Brain microvascular endothelial cell (primary cell): ENCODE measurements around the gene ARSH.
"Not testable (repeated sequence)": the region's sequence is repeated elsewhere in the genome, so short reads cannot be mapped to it uniquely, and the experiment has no call there.

ENCODE experiments used
- DNase-seq: peaks from one replicate; pipeline ENCODE4 v3.0.0-alpha.2; 2020
- H3K27ac ChIP-seq: fragments of 250-450 bp; sonication (Bioruptor Pico); 2 replicates; pipeline ENCODE4 v1.5.1; 2020; ENCODE audit warnings: mild to moderate bottlenecking, moderate library complexity
- H3K27me3 ChIP-seq: fragments of 250-450 bp; sonication (Bioruptor Pico); replicated peaks from 2 replicates; pipeline ENCODE4 v1.5.1; 2020; ENCODE audit warnings: mild to moderate bottlenecking
- H3K36me3 ChIP-seq: fragments of 250-450 bp; sonication (Bioruptor Pico); replicated peaks from 2 replicates; pipeline ENCODE4 v1.5.1; 2020; ENCODE audit warnings: mild to moderate bottlenecking
- H3K4me3 ChIP-seq: 2 replicates; pipeline ENCODE4 v1.5.1; 2011; ENCODE audit warnings: low read depth, mild to moderate bottlenecking, control low read depth, low read length, moderate library complexity
- CTCF ChIP-seq: IDR thresholded peaks from 2 replicates; pipeline ENCODE4 v1.5.1; 2011; ENCODE audit warnings: low read depth, mild to moderate bottlenecking, moderate library complexity, low read length, control low read depth, inconsistent platforms; ENCODE audit errors: missing control alignments
- in situ Hi-C: cut with HindIII; loops from 2 replicates; pipeline ENCODE4 v1.10.0; 2017; ENCODE audit warnings: low sequenced_read_pairs, low pct_ligation_motif_present

Gene ARSH

GRCh38 chrX:3006495-3006894 lies at the start of gene ARSH:
TSS of gene ARSH (plus strand) at chrX:3006546. CDS start at chrX:3006613, 67 bp downstream.
- Histone ChIP-seq H3K27ac (no peak within 1 kb of the TSS), H3K36me3 (no peaks in the 10 kb centered on the region), H3K27me3 (no peaks in the 10 kb centered on the region), H3K4me3 (no peak within 1 kb of the TSS)
- in situ Hi-C loops, result no loop called here
- no peak for DNase-seq
- no peak for TF ChIP-seq CTCF

- no peak overlapping the region for H3K27ac ChIP-seq
- no peaks in the 10 kb centered on the region for H3K27me3 ChIP-seq
- no peak for DNase-seq
- H3K36me3 ChIP-seq, result no peaks in the 10 kb centered on the region
- TF ChIP-seq CTCF, result no peak
- in situ Hi-C loops, result no loop called here
- no peak overlapping the region for H3K4me3 ChIP-seq
These were observed 48.1 kb upstream of the ARSH start for GRCh38 chrX:2958199-2958598.

GRCh38 chrX:2960861-2961515 lies 45.4 kb upstream of the ARSH start:
- Histone ChIP-seq H3K27ac (no peak overlapping the region), H3K27me3 (no peaks in the 10 kb centered on the region), H3K36me3 (no peaks in the 10 kb centered on the region), H3K4me3 (no peak overlapping the region)
- DNase-seq, result no peak
- no peak for TF ChIP-seq CTCF
- in situ Hi-C loops, result no loop called here

- H3K27ac ChIP-seq, result no peak overlapping the region
- no peaks in the 10 kb centered on the region for H3K36me3 ChIP-seq
- H3K27me3 ChIP-seq, result no peaks in the 10 kb centered on the region
- no peak overlapping the region for H3K4me3 ChIP-seq
- no peak for TF ChIP-seq CTCF
- no peak for DNase-seq
- in situ Hi-C loops, result no loop called here
These were observed 44.0 kb upstream of the ARSH start for GRCh38 chrX:2962381-2962780.

GRCh38 chrX:2963449-2963848 lies 42.9 kb upstream of the ARSH start:
- H3K27me3 ChIP-seq, in situ Hi-C loops, H3K4me3 ChIP-seq, DNase-seq, H3K36me3 ChIP-seq: not testable (repeated sequence)
- peak overlapping the region; percentile 96 for H3K27ac ChIP-seq

GRCh38 chrX:2963992-2964794 lies 42.2 kb upstream of the ARSH start:
- peak overlapping the region; percentile 22 for H3K4me3 ChIP-seq
- DNase-seq, result peak; percentile 65
- H3K36me3 ChIP-seq, H3K27me3 ChIP-seq, in situ Hi-C loops: not testable (repeated sequence)
- peak overlapping the region; percentile 96 for H3K27ac ChIP-seq
